Activated B cell treated with CpG ODN at 0.5 μM for 24 hours (primary cell): ENCODE results near the gene GFY. TPM values are rescaled to one million over a fixed set of nuclear protein-coding genes. Genes with fewer than 3 reads are reported as not detected.

Experiments used
- ATAC-seq: fragments of 200-7000 bp; cut with Tn5 transposase; one replicate; pipeline ENCODE4 v1.10.0; 2021; ENCODE audit warnings: low read depth, mild to moderate bottlenecking, moderate library complexity
- CTCF ChIA-PET: fragments of 350-600 bp; sonication (Branson Sonifier 250); formaldehyde crosslinking; loops from one replicate; lab custom pipeline; 2021; ENCODE audit warnings: antibody characterized with exemption; lab: Charles Lee
- POLR2A ChIA-PET: fragments of 350-600 bp; sonication (Branson Sonifier 250); formaldehyde crosslinking; loops from one replicate; lab custom pipeline; 2021; ENCODE audit warnings: antibody characterized with exemption; lab: Charles Lee
- DNase-seq: peaks from one replicate; pipeline ENCODE4 v3.0.0; 2022
- H3K27ac Mint-ChIP-seq: one replicate; pipeline ENCODE4 v1.8.0; 2020; ENCODE audit warnings: mixed read lengths
- H3K27me3 Mint-ChIP-seq: one replicate; pipeline ENCODE4 v1.8.0; 2021; ENCODE audit warnings: mixed read lengths
- H3K36me3 Mint-ChIP-seq: one replicate; pipeline ENCODE4 v1.8.0; 2021; ENCODE audit warnings: low read depth, mixed read lengths
- H3K4me1 Mint-ChIP-seq: one replicate; pipeline ENCODE4 v1.8.0; 2021; ENCODE audit warnings: mixed read lengths
- H3K4me3 Mint-ChIP-seq: one replicate; pipeline ENCODE4 v1.8.0; 2020; ENCODE audit warnings: mild to moderate bottlenecking, mixed read lengths
- H3K9me3 Mint-ChIP-seq: one replicate; pipeline ENCODE4 v1.8.0; 2020; ENCODE audit warnings: mixed read lengths
- intact Hi-C: fragments of 100-400 bp; cut with micrococcal nuclease; formaldehyde crosslinking; loops from one replicate; pipeline ENCODE4 v1.15.1; 2024
- total RNA-seq: library from RNA; stranded (reverse); gene quantifications from 2 replicates; pipeline ENCODE4 v1.2.3, GENCODE V29; 2022
- TF ChIP-seq, protein P1 (sequence below): fragments of 200-600 bp; IDR thresholded peaks from one replicate; pipeline ENCODE4 v1.8.0; 2022; ENCODE audit warnings: antibody characterized with exemption, mild to moderate bottlenecking

GFY gene, protein sequence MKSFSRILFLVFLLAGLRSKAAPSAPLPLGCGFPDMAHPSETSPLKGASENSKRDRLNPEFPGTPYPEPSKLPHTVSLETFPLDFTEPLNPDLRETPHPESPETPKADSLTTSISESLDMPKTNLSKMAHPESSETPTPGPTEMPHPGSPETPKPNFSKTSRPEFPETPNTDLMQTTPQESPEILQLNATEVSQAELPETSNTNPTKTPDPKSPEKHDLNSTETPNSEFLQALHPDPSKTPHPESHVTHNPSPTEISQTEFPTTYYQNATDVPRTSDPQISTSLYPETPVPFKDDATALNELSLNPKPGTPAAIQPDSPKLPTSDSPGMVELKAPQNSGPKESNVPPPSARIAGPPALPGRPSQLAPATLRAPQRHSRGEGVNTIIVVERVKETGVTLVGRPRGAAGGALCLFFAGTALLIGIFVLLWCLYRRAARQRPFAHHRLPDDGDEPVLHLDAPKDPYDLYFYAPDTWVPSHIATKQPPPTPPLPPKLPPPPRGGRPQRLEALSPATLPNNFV
- total RNA-seq: not detected in 2 replicates

DNA sequence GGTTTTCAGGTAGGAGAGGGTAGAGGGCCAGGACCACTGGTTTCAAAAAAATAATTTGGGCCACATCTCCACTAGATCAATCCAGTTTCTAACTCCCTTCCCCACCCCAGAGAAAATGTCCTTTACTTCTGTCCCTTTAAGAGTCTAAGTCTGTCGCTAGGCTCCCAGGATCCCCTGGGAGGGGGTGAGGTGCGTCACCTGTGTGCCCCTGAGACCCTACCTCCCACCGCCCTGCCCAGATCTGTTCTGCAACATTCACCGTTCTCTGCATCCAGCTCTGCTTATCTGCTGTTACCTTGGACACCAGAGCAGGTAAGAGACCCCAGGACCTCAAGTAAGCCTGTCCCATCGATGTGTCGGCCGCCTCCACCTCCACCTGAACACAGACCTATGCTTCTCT is at the start of gene GFY:
Gene GFY, plus strand, starts transcription at position 211 of the 400 bp plus-strand sequence. CDS start 1,043 bp downstream, outside the sequence.
- POLR2A ChIA-PET: interaction anchor here (0.7 kb wide), 1 partner anchor 103 kb away, joined by 4 read pairs; the partner anchor contains the start of gene RCN3
- Mint-ChIP-seq H3K4me1 (peaks cover 65% of the 10 kb centered on the region), H3K27me3 (peaks cover 79% of the 10 kb centered on the region), H3K9me3 (no peaks in the 10 kb centered on the region), H3K27ac (no peak within 1 kb of the TSS), H3K4me3 (no peak within 1 kb of the TSS), H3K36me3 (no peaks in the 10 kb centered on the region)
- no peak for DNase-seq
- no peak for ATAC-seq
- intact Hi-C loops: no loop called here
- CTCF ChIA-PET: no interaction called here
- TF ChIP-seq, protein P1, sequence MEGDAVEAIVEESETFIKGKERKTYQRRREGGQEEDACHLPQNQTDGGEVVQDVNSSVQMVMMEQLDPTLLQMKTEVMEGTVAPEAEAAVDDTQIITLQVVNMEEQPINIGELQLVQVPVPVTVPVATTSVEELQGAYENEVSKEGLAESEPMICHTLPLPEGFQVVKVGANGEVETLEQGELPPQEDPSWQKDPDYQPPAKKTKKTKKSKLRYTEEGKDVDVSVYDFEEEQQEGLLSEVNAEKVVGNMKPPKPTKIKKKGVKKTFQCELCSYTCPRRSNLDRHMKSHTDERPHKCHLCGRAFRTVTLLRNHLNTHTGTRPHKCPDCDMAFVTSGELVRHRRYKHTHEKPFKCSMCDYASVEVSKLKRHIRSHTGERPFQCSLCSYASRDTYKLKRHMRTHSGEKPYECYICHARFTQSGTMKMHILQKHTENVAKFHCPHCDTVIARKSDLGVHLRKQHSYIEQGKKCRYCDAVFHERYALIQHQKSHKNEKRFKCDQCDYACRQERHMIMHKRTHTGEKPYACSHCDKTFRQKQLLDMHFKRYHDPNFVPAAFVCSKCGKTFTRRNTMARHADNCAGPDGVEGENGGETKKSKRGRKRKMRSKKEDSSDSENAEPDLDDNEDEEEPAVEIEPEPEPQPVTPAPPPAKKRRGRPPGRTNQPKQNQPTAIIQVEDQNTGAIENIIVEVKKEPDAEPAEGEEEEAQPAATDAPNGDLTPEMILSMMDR: no peak

DNA sequence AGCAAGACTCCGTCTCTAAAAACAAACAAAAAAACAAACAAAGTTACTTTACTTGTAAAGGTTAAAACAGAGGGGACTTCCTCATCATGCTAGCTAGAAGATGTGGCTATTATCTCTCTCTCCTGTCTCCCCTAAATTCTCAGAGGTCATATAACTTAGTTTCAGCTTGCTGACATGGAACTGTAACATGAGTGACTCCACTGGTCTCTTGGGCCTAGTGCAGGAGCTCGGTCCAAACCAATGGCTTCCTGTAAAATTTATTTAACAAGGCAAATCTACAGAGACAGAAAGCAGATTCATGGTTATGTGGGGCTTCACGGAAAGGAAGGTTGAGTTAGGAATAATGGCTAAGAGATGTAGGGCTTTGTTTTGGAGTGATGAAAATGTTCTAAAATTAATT is 46.7 kb upstream of the GFY start:
- Mint-ChIP-seq H3K9me3 (peaks cover 3% of the 10 kb centered on the region), H3K4me1 (no peaks in the 10 kb centered on the region), H3K27me3 (no peaks in the 10 kb centered on the region), H3K36me3 (no peaks in the 10 kb centered on the region), H3K4me3 (no peak overlapping the region), H3K27ac (no peak overlapping the region)
- TF ChIP-seq, protein P1: no peak
- ChIA-PET POLR2A (interaction anchor here (0.5 to 1.6 kb wide), 2 partner anchors 77 to 291 kb away, joined by 3 to 4 read pairs; no protein-coding TSS in a partner anchor), CTCF (interaction anchor here (0.6 kb wide), 1 partner anchor 101 kb away, joined by 4 read pairs; no protein-coding TSS in a partner anchor)
- ATAC-seq: no peak
- intact Hi-C loops: no loop called here
- no peak for DNase-seq

DNA sequence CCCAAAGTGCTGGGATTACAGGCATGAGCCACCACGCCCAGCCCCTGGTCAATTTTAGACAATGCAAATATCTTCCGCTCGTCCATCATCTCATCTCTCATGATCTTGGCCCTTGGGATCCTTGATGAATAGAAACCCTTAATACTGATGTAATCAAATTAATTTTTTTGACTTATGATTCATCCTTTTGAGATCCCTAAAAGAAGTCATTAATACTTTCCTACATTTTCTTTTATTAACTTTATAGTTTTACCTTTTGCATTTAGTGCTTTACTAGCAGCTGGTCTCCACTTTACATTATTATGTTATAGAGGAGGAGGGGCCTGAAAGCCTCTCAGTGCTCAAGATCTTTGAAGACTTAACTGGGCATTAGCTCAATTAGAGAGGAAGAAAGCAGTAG is 44.8 kb upstream of the GFY start:
- Mint-ChIP-seq H3K27me3 (no peaks in the 10 kb centered on the region), H3K27ac (no peak overlapping the region), H3K36me3 (no peaks in the 10 kb centered on the region), H3K4me3 (no peak overlapping the region), H3K4me1 (no peaks in the 10 kb centered on the region), H3K9me3 (peaks cover 3% of the 10 kb centered on the region)
- ATAC-seq: no peak
- no peak for DNase-seq
- POLR2A ChIA-PET: interaction anchor here (0.6 to 1.6 kb wide), 3 partner anchors 39 to 73 kb away, joined by 3 to 5 read pairs (median 4); partner anchors contain the start of gene ALDH16A1
- intact Hi-C loops: no loop called here
- TF ChIP-seq, protein P1: no peak
- CTCF ChIA-PET: interaction anchor here (1.4 to 2.5 kb wide), 2 partner anchors 12 to 79 kb away, joined by 4 to 10 read pairs; no protein-coding TSS in a partner anchor

DNA sequence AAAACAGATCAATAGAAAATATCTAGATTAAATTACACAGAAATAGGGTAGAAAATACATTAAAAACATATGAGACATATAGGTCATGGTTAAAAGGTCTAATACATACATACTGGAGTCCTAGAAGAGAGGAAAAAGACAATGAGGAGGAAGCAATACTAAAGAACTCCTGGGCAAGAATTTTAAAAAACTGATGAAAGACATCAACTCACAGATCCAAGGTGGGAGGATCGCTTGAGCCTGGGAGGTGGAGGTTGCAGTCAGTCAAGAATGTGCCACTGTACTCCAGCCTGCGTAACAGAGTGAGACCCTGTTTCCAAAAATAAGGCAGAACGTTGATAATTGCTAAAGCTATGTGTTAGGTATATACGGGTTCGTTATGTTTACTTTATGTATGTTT is 42.5 kb upstream of the GFY start:
- intact Hi-C loops: no loop called here
- CTCF ChIA-PET: no interaction called here

More for the DNA sequence above, 42.5 kb upstream of the GFY start:
- H3K4me1 Mint-ChIP-seq: peaks cover 4% of the 10 kb centered on the region
- H3K27ac Mint-ChIP-seq: no peak overlapping the region
- no peak for DNase-seq
- H3K9me3 Mint-ChIP-seq: peaks cover 3% of the 10 kb centered on the region
- H3K27me3 Mint-ChIP-seq: no peaks in the 10 kb centered on the region
- H3K36me3 Mint-ChIP-seq: no peaks in the 10 kb centered on the region
- POLR2A ChIA-PET: interaction anchor here (0.6 kb wide), 1 partner anchor 56 kb away, joined by 4 read pairs; no protein-coding TSS in a partner anchor
- ATAC-seq: no peak
- TF ChIP-seq, protein P1: no peak
- no peak overlapping the region for H3K4me3 Mint-ChIP-seq
